ENCODE measurements around the gene FTSJ3. TPM values are rescaled to one million over a fixed set of nuclear protein-coding genes. Genes with fewer than 3 reads are reported as not detected.

The FTSJ3 gene
- total RNA-seq, 1 experiment from 2014 or later = 82.4 TPM

GRCh38 chr17:63833741-63834373 lies 6.4 kb upstream of the FTSJ3 start:
- intact Hi-C loops (cut with micrococcal nuclease) = no loop called here
- ChIA-PET CTCF (interaction anchor here (0.5 to 0.7 kb wide), 5 partner anchors 20 to 248 kb away, joined by 3 to 5 read pairs (median 4); partner anchors contain the start of gene CCDC47), POLR2A (ENCODE audit: unreplicated experiment) (no interaction called here)
- Histone ChIP-seq H3K79me2 (ENCODE audit: low read length) (peaks cover 40% of the 10 kb centered on the region), H4K20me1 (ENCODE audit: low read length) (peaks cover 12% of the 10 kb centered on the region; the same call in 1 of the 2 replicates), H3K27ac (ENCODE audit: low read length) (no peak overlapping the region), H3K4me3 (ENCODE audit: low read length) (no peak overlapping the region), H3K9me2 (replicated peaks; ENCODE audit: low read length) (no peaks in the 10 kb centered on the region), H3K4me1 (ENCODE audit: insufficient read depth, low read length) (peaks cover 16% of the 10 kb centered on the region), H3K9ac (ENCODE audit: low read length) (no peak overlapping the region), H3K9me3 (ENCODE audit: low read length) (no peaks in the 10 kb centered on the region), H3K4me2 (ENCODE audit: low read length) (no peak overlapping the region), H2AFZ (ENCODE audit: low read length) (no peak overlapping the region), H3F3A (ENCODE audit: low read length, unreplicated experiment) (no peaks in the 10 kb centered on the region), H3K36me3 (ENCODE audit: low read depth, low read length) (peaks cover 70% of the 10 kb centered on the region), H3K27me3 (ENCODE audit: low read length) (no peaks in the 10 kb centered on the region)
- no TSS peak for BruUV-seq (replicated peaks)
- ATAC-seq (no peak), DNase-seq (no peak)
- no peak for TF ChIP-seq EZH2phosphoT487 (IDR thresholded peaks at IDR 0.05; ENCODE audit: borderline replicate concordance, low read length)

GRCh38 chr17:63833026-63833740 lies 5.7 kb upstream of the FTSJ3 start:
- H3K79me2 ChIP-seq (ENCODE audit: low read length) = peaks cover 40% of the 10 kb centered on the region
- POLR2A ChIA-PET (ENCODE audit: unreplicated experiment) = no interaction called here

GRCh38 chr17:63832455-63832854 lies 5.0 kb upstream of the FTSJ3 start:
- Histone ChIP-seq H3K36me3 (ENCODE audit: low read depth, low read length) (peaks cover 81% of the 10 kb centered on the region), H3K9ac (ENCODE audit: low read length) (no peak overlapping the region), H3K27me3 (ENCODE audit: low read length) (no peaks in the 10 kb centered on the region), H3K27ac (ENCODE audit: low read length) (no peak overlapping the region), H3K9me3 (ENCODE audit: low read length) (no peaks in the 10 kb centered on the region), H3K79me2 (ENCODE audit: low read length) (peaks cover 40% of the 10 kb centered on the region), H3K4me1 (ENCODE audit: insufficient read depth, low read length) (peaks cover 13% of the 10 kb centered on the region), H2AFZ (ENCODE audit: low read length) (no peak overlapping the region), H3K4me3 (ENCODE audit: low read length) (no peak overlapping the region), H4K20me1 (ENCODE audit: low read length) (peaks cover 23% of the 10 kb centered on the region), H3F3A (ENCODE audit: low read length, unreplicated experiment) (no peaks in the 10 kb centered on the region), H3K4me2 (ENCODE audit: low read length) (no peak overlapping the region), H3K9me2 (replicated peaks; ENCODE audit: low read length) (no peaks in the 10 kb centered on the region)
- ATAC-seq (no peak), DNase-seq (no peak)
- TSS peak; percentile 15 for BruUV-seq (replicated peaks)
- CTCF ChIA-PET = no interaction called here
- TF ChIP-seq CTCF (conservative IDR thresholded peaks at IDR 0.05; ENCODE audit: low read depth, low read length) = no peak
- TF ChIP-seq EZH2phosphoT487 (IDR thresholded peaks at IDR 0.05; ENCODE audit: borderline replicate concordance, low read length) = no peak
- no peak for TF ChIP-seq EZH2 (IDR thresholded peaks at IDR 0.05; ENCODE audit: low read length, unreplicated experiment)
- intact Hi-C loops (cut with micrococcal nuclease) = no loop called here
- POLR2A ChIA-PET (ENCODE audit: unreplicated experiment) = no interaction called here

More at GRCh38 chr17:63833026-63833740, 5.7 kb upstream of the FTSJ3 start:
- Histone ChIP-seq H3K9me2 (replicated peaks; ENCODE audit: low read length) (no peaks in the 10 kb centered on the region), H3K36me3 (ENCODE audit: low read depth, low read length) (peaks cover 77% of the 10 kb centered on the region), H3K9ac (ENCODE audit: low read length) (no peak overlapping the region), H3F3A (ENCODE audit: low read length, unreplicated experiment) (no peaks in the 10 kb centered on the region), H2AFZ (ENCODE audit: low read length) (no peak overlapping the region), H3K27me3 (ENCODE audit: low read length) (no peaks in the 10 kb centered on the region), H3K27ac (ENCODE audit: low read length) (no peak overlapping the region), H4K20me1 (ENCODE audit: low read length) (peaks cover 18% of the 10 kb centered on the region), H3K4me1 (ENCODE audit: insufficient read depth, low read length) (peaks cover 16% of the 10 kb centered on the region), H3K9me3 (ENCODE audit: low read length) (no peaks in the 10 kb centered on the region), H3K4me2 (ENCODE audit: low read length) (no peak overlapping the region), H3K4me3 (ENCODE audit: low read length) (no peak overlapping the region)
- intact Hi-C loops (cut with micrococcal nuclease) = no loop called here
- TF ChIP-seq EZH2 (IDR thresholded peaks at IDR 0.05; ENCODE audit: low read length, unreplicated experiment) (no peak), EZH2phosphoT487 (IDR thresholded peaks at IDR 0.05; ENCODE audit: borderline replicate concordance, low read length) (no peak), CTCF (conservative IDR thresholded peaks at IDR 0.05; ENCODE audit: low read depth, low read length) (no peak)
- ATAC-seq (no peak), DNase-seq (no peak)
- no TSS peak for BruUV-seq (replicated peaks)
- CTCF ChIA-PET = no interaction called here

Measured in PC-3 (cell line).